ENCODE data around the gene ADPRM.

DNA sequence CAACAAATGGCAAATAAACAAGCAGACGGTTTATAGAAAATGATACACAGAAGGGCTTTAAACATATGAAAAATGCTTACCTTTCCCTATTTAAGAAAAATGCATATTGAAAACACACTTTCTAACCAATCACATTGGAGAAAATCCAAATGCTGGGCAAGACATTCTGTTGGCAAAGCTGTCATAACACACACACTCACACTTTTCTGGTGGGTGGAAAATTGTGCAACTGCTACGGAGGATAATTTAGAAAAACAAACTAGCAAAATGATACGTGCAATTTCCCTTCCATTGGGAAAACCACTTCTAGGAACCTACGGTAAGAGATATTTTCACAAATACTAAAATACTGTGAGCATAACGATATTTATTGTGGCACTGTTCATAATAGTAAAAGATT, 30.5 kb upstream of the ADPRM start:
- TF ChIP-seq, protein P1, sequence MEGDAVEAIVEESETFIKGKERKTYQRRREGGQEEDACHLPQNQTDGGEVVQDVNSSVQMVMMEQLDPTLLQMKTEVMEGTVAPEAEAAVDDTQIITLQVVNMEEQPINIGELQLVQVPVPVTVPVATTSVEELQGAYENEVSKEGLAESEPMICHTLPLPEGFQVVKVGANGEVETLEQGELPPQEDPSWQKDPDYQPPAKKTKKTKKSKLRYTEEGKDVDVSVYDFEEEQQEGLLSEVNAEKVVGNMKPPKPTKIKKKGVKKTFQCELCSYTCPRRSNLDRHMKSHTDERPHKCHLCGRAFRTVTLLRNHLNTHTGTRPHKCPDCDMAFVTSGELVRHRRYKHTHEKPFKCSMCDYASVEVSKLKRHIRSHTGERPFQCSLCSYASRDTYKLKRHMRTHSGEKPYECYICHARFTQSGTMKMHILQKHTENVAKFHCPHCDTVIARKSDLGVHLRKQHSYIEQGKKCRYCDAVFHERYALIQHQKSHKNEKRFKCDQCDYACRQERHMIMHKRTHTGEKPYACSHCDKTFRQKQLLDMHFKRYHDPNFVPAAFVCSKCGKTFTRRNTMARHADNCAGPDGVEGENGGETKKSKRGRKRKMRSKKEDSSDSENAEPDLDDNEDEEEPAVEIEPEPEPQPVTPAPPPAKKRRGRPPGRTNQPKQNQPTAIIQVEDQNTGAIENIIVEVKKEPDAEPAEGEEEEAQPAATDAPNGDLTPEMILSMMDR (IDR thresholded peaks at IDR 0.05) = no peak
- no peak for TF ChIP-seq ZFX (IDR thresholded peaks at IDR 0.05; ENCODE audit: borderline replicate concordance)
